ENCODE results near the gene C12orf57. TPM values are rescaled to one million over a fixed set of nuclear protein-coding genes. Genes with fewer than 3 reads are reported as not detected.
A peak's percentile ranks its signal among the peaks of the same experiment; 100 is the strongest.

The C12orf57 gene
- total and polyA plus RNA-seq, 9 of the 15 experiments (the other 6 are each of a cell fraction or from before 2014, with no cell fraction given), result 26.7 to 191 (median 107) TPM

DNA sequence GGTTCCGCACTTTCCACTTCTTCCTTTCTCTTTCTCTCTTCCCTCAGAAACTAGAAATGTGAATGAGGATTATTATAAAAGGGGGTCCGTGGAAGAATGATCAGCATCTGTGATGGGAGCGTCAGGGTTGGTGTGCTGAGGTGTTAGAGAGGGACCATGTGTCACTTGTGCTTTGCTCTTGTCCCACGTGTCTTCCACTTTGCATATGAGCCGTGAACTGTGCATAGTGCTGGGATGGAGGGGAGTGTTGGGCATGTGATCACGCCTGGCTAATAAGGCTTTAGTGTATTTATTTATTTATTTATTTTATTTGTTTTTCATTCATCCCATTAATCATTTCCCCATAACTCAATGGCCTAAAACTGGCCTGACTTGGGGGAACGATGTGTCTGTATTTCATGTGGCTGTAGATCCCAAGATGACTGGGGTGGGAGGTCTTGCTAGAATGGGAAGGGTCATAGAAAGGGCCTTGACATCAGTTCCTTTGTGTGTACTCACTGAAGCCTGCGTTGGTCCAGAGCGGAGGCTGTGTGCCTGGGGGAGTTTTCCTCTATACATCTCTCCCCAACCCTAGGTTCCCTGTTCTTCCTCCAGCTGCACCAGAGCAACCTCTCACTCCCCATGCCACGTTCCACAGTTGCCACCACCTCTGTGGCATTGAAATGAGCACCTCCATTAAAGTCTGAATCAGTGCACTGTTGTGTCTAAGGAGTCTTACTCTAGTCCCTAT, 20.7 kb upstream of the C12orf57 start:
- ATAC-seq (no peak), DNase-seq (ENCODE audit: extremely low read depth in 1 of 4, low spot score in 3 of 4) (no peak), FAIRE-seq (no peak)
- H4K20me1 ChIP-seq (replicated peaks; ENCODE audit: control insufficient read depth, insufficient read depth, low read length), result no peaks in the 10 kb centered on the region
- H3K4me2 ChIP-seq (ENCODE audit: insufficient read depth, low read length), result no peak overlapping the region
- H3K4me3 ChIP-seq, result no peak overlapping the region
- peaks cover 19 to 31% of the 10 kb centered on the region in 2 experiments; a peak in 4 of 5 replicates for H3K4me1 ChIP-seq (replicated peaks in 1 of 2; ENCODE audit: control insufficient read depth in 2 of 2, insufficient read depth in 2 of 2, low read length in 2 of 2)
- in situ Hi-C loops (cut with MboI) (no loop called here), intact Hi-C loops (cut with micrococcal nuclease) (no loop called here)
- no peak overlapping the region for H2AFZ ChIP-seq (ENCODE audit: low read depth, low read length)
- peaks cover 20% of the 10 kb centered on the region; the same call in 2 of the 3 replicates for H3K36me3 ChIP-seq (ENCODE audit: control insufficient read depth, insufficient read depth, low read length)
- H3K27ac ChIP-seq (ENCODE audit: extremely low read depth, low read depth, low read length), result no peak overlapping the region
- ChIA-PET POLR2A (interaction anchor here (0.6 to 4.0 kb wide), 2 partner anchors 21 to 423 kb away, joined by 3 to 29 read pairs; partner anchors contain the start of genes C12orf57 and RNU7-1), CTCF (ENCODE audit: low intra/inter-chr PET ratio) (interaction anchor here (1.1 kb wide), 1 partner anchor 37 kb away, joined by 4 read pairs; no protein-coding TSS in a partner anchor)
- peaks cover 4% of the 10 kb centered on the region for H3K9me1 ChIP-seq (ENCODE audit: control insufficient read depth, insufficient read depth, low read length)
- H3K9ac ChIP-seq (ENCODE audit: insufficient read depth in 1 of 2, low read depth in 2 of 2, low read length in 2 of 2), result no peak overlapping the region
- WGBS (ENCODE audit: insufficient coverage, low coverage, missing lambda C conversion rate), result 43% methylated on average over 9 of the region's 10 CpGs
- H3K9me3 ChIP-seq (replicated peaks; ENCODE audit: control insufficient read depth, insufficient read depth, low read depth, low read length), result no peaks in the 10 kb centered on the region
- TSS peak; percentile 70 for BruUV-seq (replicated peaks)
- TF ChIP-seq, protein P1, sequence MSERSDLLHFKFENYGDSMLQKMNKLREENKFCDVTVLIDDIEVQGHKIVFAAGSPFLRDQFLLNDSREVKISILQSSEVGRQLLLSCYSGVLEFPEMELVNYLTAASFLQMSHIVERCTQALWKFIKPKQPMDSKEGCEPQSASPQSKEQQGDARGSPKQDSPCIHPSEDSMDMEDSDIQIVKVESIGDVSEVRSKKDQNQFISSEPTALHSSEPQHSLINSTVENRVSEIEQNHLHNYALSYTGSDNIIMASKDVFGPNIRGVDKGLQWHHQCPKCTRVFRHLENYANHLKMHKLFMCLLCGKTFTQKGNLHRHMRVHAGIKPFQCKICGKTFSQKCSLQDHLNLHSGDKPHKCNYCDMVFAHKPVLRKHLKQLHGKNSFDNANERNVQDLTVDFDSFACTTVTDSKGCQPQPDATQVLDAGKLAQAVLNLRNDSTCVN (CRISPR knock-in tag; IDR thresholded peaks at IDR 0.05), result no peak
- no peak for TF ChIP-seq RHOXF2B (CRISPR knock-in tag; conservative IDR thresholded peaks at IDR 0.05)
- TF ChIP-seq NELFE (IDR thresholded peaks at IDR 0.05; ENCODE audit: insufficient read depth, insufficient read length), result no peak
- no peak for TF ChIP-seq PPARD (CRISPR knock-in tag; IDR thresholded peaks at IDR 0.05)
- no peak for TF ChIP-seq PRPF4 (IDR thresholded peaks at IDR 0.05; ENCODE audit: insufficient read depth, low read depth, low read length, poor library complexity, severe bottlenecking)
- TF ChIP-seq, protein P2, sequence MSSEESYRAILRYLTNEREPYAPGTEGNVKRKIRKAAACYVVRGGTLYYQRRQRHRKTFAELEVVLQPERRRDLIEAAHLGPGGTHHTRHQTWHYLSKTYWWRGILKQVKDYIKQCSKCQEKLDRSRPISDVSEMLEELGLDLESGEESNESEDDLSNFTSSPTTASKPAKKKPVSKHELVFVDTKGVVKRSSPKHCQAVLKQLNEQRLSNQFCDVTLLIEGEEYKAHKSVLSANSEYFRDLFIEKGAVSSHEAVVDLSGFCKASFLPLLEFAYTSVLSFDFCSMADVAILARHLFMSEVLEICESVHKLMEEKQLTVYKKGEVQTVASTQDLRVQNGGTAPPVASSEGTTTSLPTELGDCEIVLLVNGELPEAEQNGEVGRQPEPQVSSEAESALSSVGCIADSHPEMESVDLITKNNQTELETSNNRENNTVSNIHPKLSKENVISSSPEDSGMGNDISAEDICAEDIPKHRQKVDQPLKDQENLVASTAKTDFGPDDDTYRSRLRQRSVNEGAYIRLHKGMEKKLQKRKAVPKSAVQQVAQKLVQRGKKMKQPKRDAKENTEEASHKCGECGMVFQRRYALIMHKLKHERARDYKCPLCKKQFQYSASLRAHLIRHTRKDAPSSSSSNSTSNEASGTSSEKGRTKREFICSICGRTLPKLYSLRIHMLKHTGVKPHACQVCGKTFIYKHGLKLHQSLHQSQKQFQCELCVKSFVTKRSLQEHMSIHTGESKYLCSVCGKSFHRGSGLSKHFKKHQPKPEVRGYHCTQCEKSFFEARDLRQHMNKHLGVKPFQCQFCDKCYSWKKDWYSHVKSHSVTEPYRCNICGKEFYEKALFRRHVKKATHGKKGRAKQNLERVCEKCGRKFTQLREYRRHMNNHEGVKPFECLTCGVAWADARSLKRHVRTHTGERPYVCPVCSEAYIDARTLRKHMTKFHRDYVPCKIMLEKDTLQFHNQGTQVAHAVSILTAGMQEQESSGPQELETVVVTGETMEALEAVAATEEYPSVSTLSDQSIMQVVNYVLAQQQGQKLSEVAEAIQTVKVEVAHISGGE (CRISPR knock-in tag; IDR thresholded peaks at IDR 0.05), result no peak
- no peak for TF ChIP-seq HDAC6 (IDR thresholded peaks at IDR 0.05; ENCODE audit: low read depth, low read length)
- TF ChIP-seq, protein P3, sequence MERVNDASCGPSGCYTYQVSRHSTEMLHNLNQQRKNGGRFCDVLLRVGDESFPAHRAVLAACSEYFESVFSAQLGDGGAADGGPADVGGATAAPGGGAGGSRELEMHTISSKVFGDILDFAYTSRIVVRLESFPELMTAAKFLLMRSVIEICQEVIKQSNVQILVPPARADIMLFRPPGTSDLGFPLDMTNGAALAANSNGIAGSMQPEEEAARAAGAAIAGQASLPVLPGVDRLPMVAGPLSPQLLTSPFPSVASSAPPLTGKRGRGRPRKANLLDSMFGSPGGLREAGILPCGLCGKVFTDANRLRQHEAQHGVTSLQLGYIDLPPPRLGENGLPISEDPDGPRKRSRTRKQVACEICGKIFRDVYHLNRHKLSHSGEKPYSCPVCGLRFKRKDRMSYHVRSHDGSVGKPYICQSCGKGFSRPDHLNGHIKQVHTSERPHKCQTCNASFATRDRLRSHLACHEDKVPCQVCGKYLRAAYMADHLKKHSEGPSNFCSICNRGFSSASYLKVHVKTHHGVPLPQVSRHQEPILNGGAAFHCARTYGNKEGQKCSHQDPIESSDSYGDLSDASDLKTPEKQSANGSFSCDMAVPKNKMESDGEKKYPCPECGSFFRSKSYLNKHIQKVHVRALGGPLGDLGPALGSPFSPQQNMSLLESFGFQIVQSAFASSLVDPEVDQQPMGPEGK (CRISPR knock-in tag; IDR thresholded peaks at IDR 0.05; ENCODE audit: borderline replicate concordance), result no peak
- no peak for TF ChIP-seq ILF3 (IDR thresholded peaks at IDR 0.05; ENCODE audit: borderline replicate concordance)
- no peak for TF ChIP-seq ARID1B (IDR thresholded peaks at IDR 0.05)
- TF ChIP-seq ZNF23 (CRISPR knock-in tag; IDR thresholded peaks at IDR 0.05), result no peak
- peaks cover 5% of the 10 kb centered on the region; the same call in 1 of the 3 replicates for H3K79me2 ChIP-seq (ENCODE audit: control insufficient read depth, insufficient read depth, low read length)
- H3K27me3 ChIP-seq (ENCODE audit: control insufficient read depth in 2 of 2, insufficient read depth in 2 of 2, low read length in 2 of 2), result no peaks in the 10 kb centered on the region
